Panc1 (cell line): ENCODE measurements around the gene PCCA. TPM values are rescaled to one million over a fixed set of nuclear protein-coding genes. Genes with fewer than 3 reads are reported as not detected.

Experiments used
- ATAC-seq: fragments of 200-7000 bp; cut with Tn5 transposase; 2 replicates; pipeline ENCODE4 v1.9.1; 2020; ENCODE audit warnings: mild to moderate bottlenecking, moderate library complexity
- BruUV-seq: library from RNA; stranded (reverse); fragments of 400-500 nt; replicated peaks from 2 replicates; lab custom pipeline; 2021; lab: Mats Ljungman, UMichigan
- CTCF ChIA-PET: fragments of 300-600 bp; sonication (Branson Sonifier 250); formaldehyde crosslinking; loops from one replicate; lab custom pipeline; 2022; ENCODE audit warnings: antibody characterized with exemption; lab: Charles Lee
- POLR2A ChIA-PET: fragments of 300-600 bp; sonication (Branson Sonifier 250); formaldehyde crosslinking; loops from one replicate; lab custom pipeline; 2022; ENCODE audit warnings: antibody characterized with exemption; lab: Charles Lee
- DNase-seq: peaks from one replicate; pipeline ENCODE4 v3.0.0-alpha.2; 2010; ENCODE audit warnings: low read depth, low spot score
- H3K27ac ChIP-seq: 2 replicates; pipeline ENCODE4 v1.5.1; 2011; ENCODE audit warnings: mild to moderate bottlenecking, low read length, inconsistent platforms
- H3K27me3 ChIP-seq: fragments of 200-500 bp; sonication (Bioruptor generic); 2 replicates; pipeline ENCODE4 v1.6.0; 2014; ENCODE audit warnings: low read length, inconsistent platforms; ENCODE audit not compliant: control insufficient read depth, insufficient read depth
- H3K36me3 ChIP-seq: fragments of 200-500 bp; sonication (Bioruptor generic); 2 replicates; pipeline ENCODE4 v1.5.1; 2014; ENCODE audit warnings: inconsistent platforms, mild to moderate bottlenecking, low read length, moderate library complexity; ENCODE audit not compliant: control insufficient read depth, insufficient read depth
- H3K4me1 ChIP-seq: 2 replicates; pipeline ENCODE4 v1.5.1; 2011; ENCODE audit warnings: inconsistent platforms, mild to moderate bottlenecking, low read length, moderate library complexity; ENCODE audit not compliant: control insufficient read depth, insufficient read depth
- H3K4me3 ChIP-seq, 2 experiments: 2 replicates each; pipeline ENCODE4 v1.5.1; 2011 to 2012; ENCODE audit warnings: low read depth in 2 of 2, low read length in 2 of 2, mild to moderate bottlenecking in 2 of 2, inconsistent platforms in 1 of 2, moderate library complexity in 1 of 2
- H3K9me3 ChIP-seq: fragments of 200-500 bp; sonication (Bioruptor generic); 2 replicates; pipeline ENCODE4 v1.5.1; 2014; ENCODE audit warnings: low read depth, mild to moderate bottlenecking, inconsistent platforms, low read length, moderate library complexity; ENCODE audit not compliant: control insufficient read depth, insufficient read depth
- CTCF ChIP-seq: fragments of 450-650 bp; IDR thresholded peaks from 2 replicates; pipeline ENCODE4 v1.5.1; 2017; ENCODE audit warnings: mild to moderate bottlenecking
- POLR2AphosphoS5 ChIP-seq: IDR thresholded peaks from 2 replicates; pipeline ENCODE4 v1.6.1; 2012; ENCODE audit warnings: mild to moderate bottlenecking, low read depth, low read length, moderate library complexity
- REST ChIP-seq, 2 experiments: IDR thresholded peaks; 2 replicates each; pipeline ENCODE4 v1.6.1; 2011 to 2012; ENCODE audit warnings: low read depth in 2 of 2, control low read depth in 1 of 2, low read length in 1 of 2, mild to moderate bottlenecking in 1 of 2, moderate library complexity in 1 of 2; ENCODE audit not compliant: insufficient read depth in 1 of 2
- SIN3A ChIP-seq: IDR thresholded peaks from 2 replicates; pipeline ENCODE4 v1.6.1; 2012; ENCODE audit warnings: low read depth, mild to moderate bottlenecking, low read length, moderate library complexity, borderline replicate concordance; ENCODE audit not compliant: insufficient read depth
- TCF7L2 ChIP-seq: IDR thresholded peaks from 2 replicates; pipeline ENCODE4 v1.6.1; 2011; ENCODE audit warnings: mild to moderate bottlenecking, low read depth, low read length, inconsistent platforms
- in situ Hi-C: cut with HindIII; loops from 2 replicates; pipeline ENCODE4 v1.10.0; 2016; ENCODE audit warnings: low sequenced_read_pairs, low pct_unique_long_range_greater_than_20kb
- intact Hi-C: fragments of 100-400 bp; cut with micrococcal nuclease; formaldehyde crosslinking; loops from one replicate; pipeline ENCODE4 v1.10.0; 2022; ENCODE audit not compliant: unreplicated experiment
- total RNA-seq: library from RNA; stranded (reverse); gene quantifications from one replicate; pipeline ENCODE4 v1.2.1, GENCODE V29; 2021; ENCODE audit not compliant: unreplicated experiment

Gene PCCA
- total RNA-seq, 1 experiment from 2014 or later: 14.7 TPM

GRCh38 chr13:100460791-100461190 lies 371.9 kb downstream of the PCCA start:
- no peak for ATAC-seq
- H3K36me3 ChIP-seq: no peaks in the 10 kb centered on the region
- H3K9me3 ChIP-seq: no peaks in the 10 kb centered on the region
- H3K4me1 ChIP-seq: no peaks in the 10 kb centered on the region
- H3K27ac ChIP-seq: no peak overlapping the region; the same call in 1 of the 2 replicates
- no TSS peak for BruUV-seq
- ChIA-PET CTCF (no interaction called here), POLR2A (no interaction called here)
- in situ Hi-C loops (no loop called here), intact Hi-C loops (no loop called here)
- H3K27me3 ChIP-seq: no peaks in the 10 kb centered on the region
- H3K4me3 ChIP-seq: no peak overlapping the region
- no peak for DNase-seq
- TF ChIP-seq TCF7L2 (no peak), REST (IDR thresholded peaks at IDR 0.05; ENCODE audit: insufficient read depth in 1 of 2, low read depth in 2 of 2, low read length in 1 of 2) (no peak), SIN3A (no peak), CTCF (no peak)

- DNase-seq (no peak), ATAC-seq (no peak)
- POLR2A ChIA-PET: no interaction called here
- intact Hi-C loops (no loop called here), in situ Hi-C loops (no loop called here)
- H3K4me3 ChIP-seq: no peak overlapping the region
- no peaks in the 10 kb centered on the region for H3K27me3 ChIP-seq
- BruUV-seq: no TSS peak
- CTCF ChIA-PET: no interaction called here
- no peaks in the 10 kb centered on the region for H3K4me1 ChIP-seq
- no peak overlapping the region for H3K27ac ChIP-seq
- H3K36me3 ChIP-seq: no peaks in the 10 kb centered on the region
- TF ChIP-seq SIN3A (no peak), CTCF (no peak), REST (IDR thresholded peaks at IDR 0.05; ENCODE audit: insufficient read depth in 1 of 2, low read depth in 2 of 2, low read length in 1 of 2) (no peak), TCF7L2 (no peak), POLR2AphosphoS5 (no peak)
- no peaks in the 10 kb centered on the region for H3K9me3 ChIP-seq
Measured at GRCh38 chr13:100461309-100462030, 372.6 kb downstream of the PCCA start.
